Measurements from ENCODE around the gene SAXO1.

GRCh38 chr9:18896531-18897179, 136.4 kb downstream of the SAXO1 start:
- TF ChIP-seq CTCF (IDR thresholded peaks at IDR 0.05 in 4 of 5, conservative IDR thresholded peaks at IDR 0.05 in 1 of 5), result no peak
- no peak for TF ChIP-seq POLR2A (IDR thresholded peaks at IDR 0.05)
